ENCODE results near the gene SLC12A5. TPM values are rescaled to one million over a fixed set of nuclear protein-coding genes. Genes with fewer than 3 reads are reported as not detected.

Gene SLC12A5
- total RNA-seq, 1 donor from 2014 or later, result 5.1 TPM

GRCh38 chr20:46020555-46020954 lies 8.5 kb upstream of the SLC12A5 start:
- H3K4me3 Mint-ChIP-seq, result peak overlapping the region; percentile 85

GRCh38 chr20:46021361-46022359 lies 7.4 kb upstream of the SLC12A5 start:
- Mint-ChIP-seq H3K4me3 (peak overlapping the region; percentile 85), H3K9me3 (no peaks in the 10 kb centered on the region), H3K36me3 (no peaks in the 10 kb centered on the region), H3K4me1 (ENCODE audit: unreplicated experiment) (peaks cover 6% of the 10 kb centered on the region), H3K27me3 (peaks cover 76% of the 10 kb centered on the region), H3K27ac (no peak overlapping the region)
- peak; percentile 84 for DNase-seq (ENCODE audit: extremely low spot score, unreplicated experiment)
- TF ChIP-seq CTCF (conservative IDR thresholded peaks at IDR 0.05), result no peak

More at GRCh38 chr20:46020555-46020954, 8.5 kb upstream of the SLC12A5 start:
- H3K4me1 Mint-ChIP-seq (ENCODE audit: unreplicated experiment), result peaks cover 6% of the 10 kb centered on the region
- TF ChIP-seq CTCF (conservative IDR thresholded peaks at IDR 0.05), result no peak
- H3K36me3 Mint-ChIP-seq, result no peaks in the 10 kb centered on the region
- no peaks in the 10 kb centered on the region for H3K9me3 Mint-ChIP-seq
- no peak for DNase-seq (ENCODE audit: extremely low spot score, unreplicated experiment)
- H3K27ac Mint-ChIP-seq, result no peak overlapping the region
- H3K27me3 Mint-ChIP-seq, result peaks cover 75% of the 10 kb centered on the region

- no peaks in the 10 kb centered on the region for H3K36me3 Mint-ChIP-seq
- peak overlapping the region; percentile 82 for H3K4me3 Mint-ChIP-seq
- DNase-seq (ENCODE audit: extremely low spot score, unreplicated experiment), result no peak
- H3K27me3 Mint-ChIP-seq, result peaks cover 78% of the 10 kb centered on the region
- H3K27ac Mint-ChIP-seq, result no peak overlapping the region
- peak; percentile 76 for TF ChIP-seq CTCF (conservative IDR thresholded peaks at IDR 0.05)
- no peaks in the 10 kb centered on the region for H3K9me3 Mint-ChIP-seq
- H3K4me1 Mint-ChIP-seq (ENCODE audit: unreplicated experiment), result peaks cover 6% of the 10 kb centered on the region
These were observed 6.4 kb upstream of the SLC12A5 start for GRCh38 chr20:46022411-46023147.

DNA sequence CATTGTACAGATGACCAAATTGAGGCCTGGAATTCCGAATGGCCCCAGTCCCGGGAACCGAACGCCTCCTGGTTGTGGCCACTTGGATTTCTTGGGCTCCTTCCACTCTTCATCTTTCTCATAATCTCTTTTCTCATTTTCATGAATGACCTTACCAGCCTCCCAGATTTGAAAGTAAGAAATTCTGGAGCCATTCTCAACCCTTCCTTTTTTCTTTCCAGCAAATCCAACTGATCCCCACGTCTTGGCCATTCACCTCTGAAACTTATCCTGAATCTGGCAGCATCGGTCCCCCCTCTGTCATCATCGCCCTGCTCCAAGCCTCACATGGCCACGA lies 5.9 kb upstream of the SLC12A5 start:
- Mint-ChIP-seq H3K9me3 (no peaks in the 10 kb centered on the region), H3K4me3 (peak overlapping the region; percentile 70), H3K36me3 (no peaks in the 10 kb centered on the region), H3K27me3 (peaks cover 78% of the 10 kb centered on the region), H3K27ac (no peak overlapping the region), H3K4me1 (ENCODE audit: unreplicated experiment) (peaks cover 6% of the 10 kb centered on the region)
- no peak for DNase-seq (ENCODE audit: extremely low spot score, unreplicated experiment)
- peak; percentile 3 for TF ChIP-seq CTCF (conservative IDR thresholded peaks at IDR 0.05)

DNA sequence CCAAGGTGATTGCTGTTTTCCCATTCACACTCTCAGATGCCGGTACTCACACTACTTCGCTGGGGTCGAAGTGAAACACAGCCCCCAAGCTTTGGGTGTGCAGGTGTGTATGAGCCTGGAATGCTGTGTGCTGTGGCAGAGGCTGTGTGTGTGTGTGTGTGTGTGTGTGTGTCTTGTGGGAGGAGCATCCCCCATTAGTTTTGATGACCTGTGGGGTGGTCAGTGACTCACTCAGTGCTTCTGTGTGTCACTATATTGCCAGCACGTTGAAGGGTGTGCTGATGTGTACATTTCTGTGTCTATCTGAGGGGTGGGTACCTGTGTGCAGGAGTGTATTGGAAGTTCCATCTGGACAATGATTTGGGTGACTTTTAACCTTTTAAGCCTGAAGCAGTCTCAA lies 5.0 kb upstream of the SLC12A5 start:
- Mint-ChIP-seq H3K27ac (no peak overlapping the region), H3K4me3 (peak overlapping the region; percentile 70), H3K4me1 (ENCODE audit: unreplicated experiment) (peaks cover 6% of the 10 kb centered on the region), H3K9me3 (no peaks in the 10 kb centered on the region), H3K27me3 (peaks cover 76% of the 10 kb centered on the region), H3K36me3 (no peaks in the 10 kb centered on the region)
- no peak for TF ChIP-seq CTCF (conservative IDR thresholded peaks at IDR 0.05)
- DNase-seq (ENCODE audit: extremely low spot score, unreplicated experiment), result no peak
